ENCODE measurements around the gene CDK5RAP3.
"Not testable (repeated sequence)": the region's sequence is repeated elsewhere in the genome, so short reads cannot be mapped to it uniquely, and the experiment has no call there.

DNA sequence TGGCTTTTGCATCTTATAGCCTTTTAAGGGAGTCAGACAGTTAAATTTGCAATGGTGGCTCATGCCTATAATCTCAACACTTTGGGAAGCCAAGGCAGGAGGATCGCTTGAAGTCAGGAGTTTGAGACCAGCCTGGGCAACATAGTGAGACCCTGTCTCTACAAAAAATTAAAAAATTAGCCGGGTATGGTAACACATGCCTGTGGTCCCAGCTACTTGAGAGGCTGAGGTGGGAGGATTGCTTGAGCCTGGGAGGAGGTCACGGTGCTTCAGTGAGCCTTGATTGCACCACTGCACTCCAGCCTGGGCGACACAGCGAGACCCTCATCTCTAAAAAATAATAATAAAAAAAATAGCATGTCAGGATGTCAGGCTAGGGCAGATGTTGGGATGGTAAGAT is 30.7 kb downstream of the CDK5RAP3 start:
- TF ChIP-seq POLR2A (IDR thresholded peaks at IDR 0.05; ENCODE audit: low read length); GATA1 (IDR thresholded peaks at IDR 0.05; ENCODE audit: low read depth, low read length): not testable (repeated sequence)

Data from erythroblast (primary cell).